Neuron (in vitro differentiated cells): ENCODE data around the gene MYEF2.

Experiments used
- H2AFZ ChIP-seq: one replicate; pipeline ENCODE4 v1.6.1; 2013; ENCODE audit warnings: low read depth, mild to moderate bottlenecking, inconsistent platforms, low read length, moderate library complexity
- H3K27me3 ChIP-seq: one replicate; pipeline ENCODE4 v1.6.1; 2013; ENCODE audit warnings: low read length; ENCODE audit not compliant: insufficient read depth
- H3K36me3 ChIP-seq: one replicate; pipeline ENCODE4 v1.6.1; 2013; ENCODE audit warnings: low read length; ENCODE audit not compliant: insufficient read depth
- H3K4me1 ChIP-seq: one replicate; pipeline ENCODE4 v1.6.1; 2013; ENCODE audit warnings: low read length; ENCODE audit not compliant: insufficient read depth
- H3K4me3 ChIP-seq: 2 replicates; pipeline ENCODE4 v1.5.1; 2013; ENCODE audit warnings: mild to moderate bottlenecking, low read length, moderate library complexity
- H3K9me3 ChIP-seq: one replicate; pipeline ENCODE4 v1.6.1; 2013; ENCODE audit warnings: low read length

Gene MYEF2

DNA sequence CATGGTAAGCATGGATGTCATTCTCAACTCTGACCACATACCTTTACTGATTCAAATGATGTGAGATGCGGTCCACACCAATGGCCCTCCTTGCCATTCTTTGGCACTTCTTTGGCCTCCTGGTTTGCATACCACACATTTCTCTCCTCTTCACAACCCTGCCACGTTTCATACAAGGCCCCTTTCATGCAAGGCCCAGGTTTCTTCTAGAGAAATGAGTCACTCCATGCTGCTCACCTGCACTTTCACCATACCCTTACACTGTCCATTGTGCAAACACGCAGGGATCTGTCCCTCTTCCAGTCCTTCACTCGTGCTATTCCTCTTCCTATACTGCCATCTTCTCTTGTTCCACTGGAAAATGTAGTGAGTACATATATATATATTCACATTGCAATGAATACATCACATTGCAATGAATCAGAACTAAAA lies 81.7 kb downstream of the MYEF2 start:
- no peaks in the 10 kb centered on the region for H3K9me3 ChIP-seq
- H3K4me3 ChIP-seq, result no peak overlapping the region

DNA sequence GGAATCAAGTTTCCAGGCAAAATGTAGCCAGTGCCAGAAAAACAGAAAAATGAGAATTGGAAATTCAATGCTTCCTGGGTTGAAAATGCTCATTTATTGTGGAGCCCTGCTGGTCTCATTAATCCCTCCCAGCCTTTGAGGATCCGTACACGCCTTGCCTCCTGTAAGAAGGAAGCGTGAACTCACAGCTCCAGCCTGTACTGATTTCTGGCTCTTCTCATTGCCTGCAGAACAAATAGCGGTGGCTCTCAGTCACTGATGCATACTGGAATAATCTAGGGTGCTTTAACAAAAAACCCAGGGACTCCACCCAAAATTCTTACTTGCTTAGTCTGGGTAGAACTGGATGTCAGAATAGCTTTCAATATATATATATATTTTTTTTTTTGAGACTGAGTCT lies 86.6 kb downstream of the MYEF2 start:
- Histone ChIP-seq H3K4me3 (no peak overlapping the region), H3K27me3 (no peaks in the 10 kb centered on the region), H2AFZ (no peak overlapping the region), H3K9me3 (no peaks in the 10 kb centered on the region), H3K4me1 (peaks cover 10% of the 10 kb centered on the region), H3K36me3 (no peaks in the 10 kb centered on the region)

More for the DNA sequence above, 81.7 kb downstream of the MYEF2 start:
- Histone ChIP-seq H3K4me1 (no peaks in the 10 kb centered on the region), H3K36me3 (no peaks in the 10 kb centered on the region), H3K27me3 (no peaks in the 10 kb centered on the region), H2AFZ (no peak overlapping the region)

GRCh38 chr15:48090666-48091065 lies 87.4 kb downstream of the MYEF2 start:
- peaks cover 10% of the 10 kb centered on the region for H3K4me1 ChIP-seq
- no peak overlapping the region for H2AFZ ChIP-seq
- H3K27me3 ChIP-seq, result no peaks in the 10 kb centered on the region

DNA sequence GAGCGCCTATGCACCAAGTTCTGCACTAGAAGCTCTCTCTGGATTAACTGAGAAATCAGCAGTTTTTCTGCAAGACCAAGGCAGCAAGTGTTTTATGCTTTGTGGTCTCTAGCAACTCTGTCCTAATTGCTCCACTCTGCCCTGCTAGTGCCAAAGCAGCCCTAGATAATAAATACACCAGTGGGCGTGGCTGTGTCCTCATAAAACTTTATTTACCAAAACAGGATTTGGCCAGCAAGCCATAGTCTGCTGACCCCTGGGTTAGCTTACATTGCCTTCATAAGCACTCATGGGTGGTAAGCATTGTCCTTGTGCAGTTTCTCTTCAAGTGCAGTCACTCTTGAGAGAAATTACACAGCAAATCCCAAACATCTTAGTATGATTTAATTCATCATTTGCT lies 88.0 kb downstream of the MYEF2 start:
- Histone ChIP-seq H3K9me3 (no peaks in the 10 kb centered on the region), H3K4me1 (peaks cover 10% of the 10 kb centered on the region), H3K4me3 (no peak overlapping the region), H3K27me3 (no peaks in the 10 kb centered on the region), H3K36me3 (no peaks in the 10 kb centered on the region), H2AFZ (no peak overlapping the region)

More at GRCh38 chr15:48090666-48091065, 87.4 kb downstream of the MYEF2 start:
- no peak overlapping the region for H3K4me3 ChIP-seq
- no peaks in the 10 kb centered on the region for H3K36me3 ChIP-seq
- no peaks in the 10 kb centered on the region for H3K9me3 ChIP-seq

DNA sequence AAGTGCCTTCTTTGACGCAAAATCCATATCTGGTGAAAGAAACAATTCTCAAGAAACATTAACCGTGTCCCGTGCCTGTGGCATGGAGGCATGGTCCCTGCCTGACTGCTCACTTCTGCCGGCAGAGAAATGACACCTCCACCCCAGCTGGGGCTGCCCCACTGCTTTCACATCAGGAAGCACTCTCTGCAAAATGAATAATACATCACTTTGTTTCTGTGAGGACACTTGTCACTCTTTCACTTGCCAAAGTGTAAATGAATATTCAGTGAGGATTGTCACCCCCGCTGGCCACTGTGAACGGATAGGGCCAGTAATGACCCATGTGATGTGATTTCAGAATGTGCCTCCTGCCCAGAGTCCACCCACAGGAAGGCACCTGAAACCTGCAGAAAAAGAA lies 88.4 kb downstream of the MYEF2 start:
- H3K4me1 ChIP-seq, result peaks cover 10% of the 10 kb centered on the region
- no peaks in the 10 kb centered on the region for H3K36me3 ChIP-seq
- no peaks in the 10 kb centered on the region for H3K27me3 ChIP-seq
- no peaks in the 10 kb centered on the region for H3K9me3 ChIP-seq
- H3K4me3 ChIP-seq, result no peak overlapping the region
- no peak overlapping the region for H2AFZ ChIP-seq

DNA sequence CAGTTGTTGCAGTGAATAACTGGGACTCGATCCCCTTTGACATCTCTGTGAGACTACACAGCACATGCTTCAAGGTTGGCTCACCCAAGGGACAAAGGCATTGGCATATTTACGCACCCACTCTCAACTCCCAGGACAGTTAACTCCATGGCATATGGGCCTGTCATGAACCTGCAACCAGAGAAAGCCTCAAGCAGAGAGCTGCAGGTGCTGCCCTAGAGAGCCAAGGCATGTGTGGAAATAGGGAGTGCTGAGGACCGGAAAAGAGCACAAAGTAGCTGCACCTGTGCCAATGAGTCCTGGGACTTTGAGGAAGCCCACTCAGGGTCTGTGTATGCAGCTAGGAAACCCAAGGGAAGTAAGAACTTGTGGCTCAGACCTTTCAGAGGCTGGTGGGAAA lies 90.3 kb downstream of the MYEF2 start:
- Histone ChIP-seq H3K9me3 (no peaks in the 10 kb centered on the region), H3K4me3 (no peak overlapping the region), H2AFZ (no peak overlapping the region), H3K27me3 (no peaks in the 10 kb centered on the region), H3K4me1 (peaks cover 10% of the 10 kb centered on the region), H3K36me3 (no peaks in the 10 kb centered on the region)

- Histone ChIP-seq H3K27me3 (no peaks in the 10 kb centered on the region), H3K36me3 (no peaks in the 10 kb centered on the region), H2AFZ (no peak overlapping the region), H3K4me3 (no peak overlapping the region), H3K9me3 (no peaks in the 10 kb centered on the region), H3K4me1 (peaks cover 10% of the 10 kb centered on the region)
Measured at GRCh38 chr15:48086576-48086975, 91.5 kb downstream of the MYEF2 start.

DNA sequence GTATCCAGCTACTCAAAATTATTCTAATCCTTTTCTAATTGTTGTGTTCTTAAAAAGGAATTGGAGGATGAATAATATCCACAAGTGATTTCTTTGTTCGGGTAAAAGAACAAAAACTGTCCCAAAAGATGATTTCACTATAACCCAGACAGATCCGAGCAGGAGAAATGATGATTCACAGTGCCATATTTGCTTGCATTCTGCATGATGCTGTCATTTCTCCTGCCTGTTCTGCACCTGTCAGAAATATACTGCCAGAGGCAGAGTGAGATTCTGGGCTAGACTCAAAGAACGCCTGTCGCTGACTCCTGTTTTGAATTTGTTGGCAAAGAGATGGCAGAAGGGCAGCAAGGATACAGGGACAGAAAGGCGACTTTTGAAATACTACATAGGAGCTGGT lies 92.0 kb downstream of the MYEF2 start:
- no peak overlapping the region for H2AFZ ChIP-seq
- no peak overlapping the region for H3K4me3 ChIP-seq

DNA sequence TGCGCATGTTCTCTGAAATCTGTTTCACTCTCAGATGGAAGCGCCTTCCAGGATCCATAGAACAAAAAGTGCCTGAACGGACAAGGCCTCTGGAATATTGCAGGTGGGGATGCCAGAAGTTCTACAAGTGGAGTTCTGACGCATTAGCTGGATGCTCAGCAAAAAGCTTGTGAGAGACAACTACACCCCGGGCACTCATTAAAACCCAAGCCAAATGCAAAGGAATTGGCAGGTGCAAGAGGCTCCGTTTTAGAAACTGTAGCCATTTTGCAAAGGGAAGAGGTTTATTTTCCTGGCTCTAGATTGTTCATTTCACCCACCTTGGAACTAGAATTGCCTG lies 92.5 kb downstream of the MYEF2 start:
- Histone ChIP-seq H3K36me3 (no peaks in the 10 kb centered on the region), H3K9me3 (no peaks in the 10 kb centered on the region)

More for the DNA sequence above, 92.0 kb downstream of the MYEF2 start:
- Histone ChIP-seq H3K9me3 (no peaks in the 10 kb centered on the region), H3K4me1 (peaks cover 10% of the 10 kb centered on the region), H3K27me3 (no peaks in the 10 kb centered on the region), H3K36me3 (no peaks in the 10 kb centered on the region)

GRCh38 chr15:48084759-48085590 lies 93.1 kb downstream of the MYEF2 start:
- Histone ChIP-seq H3K9me3 (no peaks in the 10 kb centered on the region), H3K4me1 (peaks cover 7% of the 10 kb centered on the region), H3K36me3 (no peaks in the 10 kb centered on the region), H3K4me3 (no peak overlapping the region), H3K27me3 (no peaks in the 10 kb centered on the region), H2AFZ (no peak overlapping the region)

More for the DNA sequence above, 92.5 kb downstream of the MYEF2 start:
- H3K4me1 ChIP-seq, result peaks cover 10% of the 10 kb centered on the region
- H2AFZ ChIP-seq, result no peak overlapping the region
- H3K4me3 ChIP-seq, result no peak overlapping the region
- no peaks in the 10 kb centered on the region for H3K27me3 ChIP-seq
